Measurements from ENCODE around the gene SDK1.

The SDK1 gene

DNA sequence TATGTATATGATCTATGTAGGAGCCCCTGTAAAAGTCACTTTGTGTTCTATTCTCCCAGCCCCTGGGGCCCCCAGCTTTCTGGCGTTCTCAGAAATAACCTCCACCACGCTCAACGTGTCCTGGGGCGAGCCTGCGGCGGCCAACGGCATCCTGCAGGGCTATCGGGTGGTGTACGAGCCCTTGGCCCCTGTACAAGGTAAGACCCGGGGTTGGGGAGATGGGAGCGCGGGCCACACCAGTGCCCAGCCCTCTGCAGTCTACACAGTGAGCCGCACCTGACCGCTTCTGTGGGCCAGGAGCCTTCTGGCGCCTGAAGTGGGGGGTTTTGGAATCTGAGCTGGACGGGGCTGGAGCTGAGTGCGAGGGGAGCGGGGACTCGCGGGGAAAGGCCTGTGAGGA is 908.9 kb downstream of the SDK1 start:
- Histone ChIP-seq H3K4me1 (ENCODE audit: insufficient read depth, poor library complexity, severe bottlenecking) (no peaks in the 10 kb centered on the region), H3K4me3 (ENCODE audit: severe bottlenecking) (no peak overlapping the region), H3K27me3 (ENCODE audit: insufficient read depth, poor library complexity, severe bottlenecking) (no peaks in the 10 kb centered on the region), H3K27ac (ENCODE audit: poor library complexity, severe bottlenecking) (no peak overlapping the region), H3K9me3 (ENCODE audit: severe bottlenecking) (no peaks in the 10 kb centered on the region), H3K36me3 (ENCODE audit: low read depth) (no peaks in the 10 kb centered on the region)
- ATAC-seq (ENCODE audit: low read depth) (no peak), DNase-seq (ENCODE audit: low spot score) (no peak)
- TF ChIP-seq, protein P1, sequence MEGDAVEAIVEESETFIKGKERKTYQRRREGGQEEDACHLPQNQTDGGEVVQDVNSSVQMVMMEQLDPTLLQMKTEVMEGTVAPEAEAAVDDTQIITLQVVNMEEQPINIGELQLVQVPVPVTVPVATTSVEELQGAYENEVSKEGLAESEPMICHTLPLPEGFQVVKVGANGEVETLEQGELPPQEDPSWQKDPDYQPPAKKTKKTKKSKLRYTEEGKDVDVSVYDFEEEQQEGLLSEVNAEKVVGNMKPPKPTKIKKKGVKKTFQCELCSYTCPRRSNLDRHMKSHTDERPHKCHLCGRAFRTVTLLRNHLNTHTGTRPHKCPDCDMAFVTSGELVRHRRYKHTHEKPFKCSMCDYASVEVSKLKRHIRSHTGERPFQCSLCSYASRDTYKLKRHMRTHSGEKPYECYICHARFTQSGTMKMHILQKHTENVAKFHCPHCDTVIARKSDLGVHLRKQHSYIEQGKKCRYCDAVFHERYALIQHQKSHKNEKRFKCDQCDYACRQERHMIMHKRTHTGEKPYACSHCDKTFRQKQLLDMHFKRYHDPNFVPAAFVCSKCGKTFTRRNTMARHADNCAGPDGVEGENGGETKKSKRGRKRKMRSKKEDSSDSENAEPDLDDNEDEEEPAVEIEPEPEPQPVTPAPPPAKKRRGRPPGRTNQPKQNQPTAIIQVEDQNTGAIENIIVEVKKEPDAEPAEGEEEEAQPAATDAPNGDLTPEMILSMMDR (IDR thresholded peaks at IDR 0.05; ENCODE audit: poor library complexity, severe bottlenecking), result no peak

DNA sequence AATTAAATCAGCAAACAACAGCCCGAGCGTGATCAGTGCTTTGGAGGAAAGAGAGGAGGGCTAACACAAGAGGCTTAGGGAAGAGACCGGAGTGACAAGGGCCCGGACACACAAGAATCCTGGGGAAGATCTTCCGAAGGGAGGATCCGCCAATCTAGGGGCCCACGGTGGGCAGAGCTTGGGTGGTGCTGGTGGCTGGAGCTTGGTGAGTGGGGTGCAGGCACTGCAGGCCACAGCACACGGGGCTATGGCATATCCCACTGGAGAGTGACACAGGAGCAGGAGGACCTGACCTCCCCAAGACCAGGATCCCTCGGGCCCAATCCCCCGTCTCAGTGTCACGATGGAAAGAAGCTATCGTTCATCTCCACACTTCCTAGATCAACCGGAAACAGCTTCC is 909.8 kb downstream of the SDK1 start:
- no peaks in the 10 kb centered on the region for H3K36me3 ChIP-seq (ENCODE audit: low read depth)
- no peaks in the 10 kb centered on the region for H3K9me3 ChIP-seq (ENCODE audit: severe bottlenecking)
- H3K27ac ChIP-seq (ENCODE audit: poor library complexity, severe bottlenecking), result no peak overlapping the region
- no peaks in the 10 kb centered on the region for H3K27me3 ChIP-seq (ENCODE audit: insufficient read depth, poor library complexity, severe bottlenecking)
- ATAC-seq (ENCODE audit: low read depth) (no peak), DNase-seq (ENCODE audit: low spot score) (no peak)
- H3K4me3 ChIP-seq (ENCODE audit: severe bottlenecking), result no peak overlapping the region
- H3K4me1 ChIP-seq (ENCODE audit: insufficient read depth, poor library complexity, severe bottlenecking), result no peaks in the 10 kb centered on the region
- TF ChIP-seq, protein P1 (IDR thresholded peaks at IDR 0.05; ENCODE audit: poor library complexity, severe bottlenecking), result no peak

DNA sequence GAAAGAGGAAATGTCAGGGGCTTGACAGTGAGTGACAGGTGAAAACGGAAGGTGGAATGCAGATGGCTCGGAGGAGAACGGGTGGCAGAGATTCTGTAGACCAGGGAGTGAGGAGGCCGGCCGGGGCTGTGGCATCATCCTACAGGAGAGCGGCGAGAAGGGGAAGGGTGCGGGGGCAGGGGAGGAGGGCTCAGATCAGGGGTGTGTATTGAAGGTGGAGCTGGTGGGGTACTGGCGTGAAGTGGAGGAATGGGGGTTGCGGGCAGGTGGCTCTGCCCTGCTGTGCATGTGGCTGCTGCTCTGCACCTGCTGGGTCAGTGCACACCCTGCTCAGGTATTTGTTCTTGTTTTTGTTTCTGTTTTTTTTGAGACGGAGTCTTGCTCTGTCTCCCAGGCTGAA is 910.2 kb downstream of the SDK1 start:
- Histone ChIP-seq H3K9me3 (ENCODE audit: severe bottlenecking) (no peaks in the 10 kb centered on the region), H3K27me3 (ENCODE audit: insufficient read depth, poor library complexity, severe bottlenecking) (no peaks in the 10 kb centered on the region), H3K4me1 (ENCODE audit: insufficient read depth, poor library complexity, severe bottlenecking) (no peaks in the 10 kb centered on the region), H3K4me3 (ENCODE audit: severe bottlenecking) (no peak overlapping the region), H3K27ac (ENCODE audit: poor library complexity, severe bottlenecking) (no peak overlapping the region), H3K36me3 (ENCODE audit: low read depth) (no peaks in the 10 kb centered on the region)
- DNase-seq (ENCODE audit: low spot score) (no peak), ATAC-seq (ENCODE audit: low read depth) (no peak)
- TF ChIP-seq, protein P1 (IDR thresholded peaks at IDR 0.05; ENCODE audit: poor library complexity, severe bottlenecking), result no peak

DNA sequence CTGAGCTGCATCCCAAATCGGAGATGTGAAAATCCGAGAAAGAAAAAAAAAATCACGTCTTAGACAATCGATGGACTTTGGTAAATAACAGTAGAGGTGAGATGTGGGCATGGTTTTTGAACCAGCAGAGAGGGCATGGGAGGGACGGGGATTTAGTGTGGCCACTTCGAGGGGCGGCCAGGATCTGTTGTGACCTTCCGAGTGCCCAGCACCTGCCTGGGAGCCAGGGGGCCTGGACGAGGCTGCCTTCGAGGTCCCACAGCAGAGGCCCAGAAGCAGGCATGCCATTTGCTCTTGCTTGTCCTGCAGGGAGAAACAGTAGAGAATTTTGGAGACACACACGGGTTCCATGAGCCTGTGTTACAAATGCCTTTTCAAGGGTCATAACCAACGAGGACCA is 911.3 kb downstream of the SDK1 start:
- TF ChIP-seq, protein P1 (IDR thresholded peaks at IDR 0.05; ENCODE audit: poor library complexity, severe bottlenecking), result no peak
- no peaks in the 10 kb centered on the region for H3K9me3 ChIP-seq (ENCODE audit: severe bottlenecking)
- H3K36me3 ChIP-seq (ENCODE audit: low read depth), result no peaks in the 10 kb centered on the region
- no peak for ATAC-seq (ENCODE audit: low read depth)
- no peaks in the 10 kb centered on the region for H3K27me3 ChIP-seq (ENCODE audit: insufficient read depth, poor library complexity, severe bottlenecking)
- H3K27ac ChIP-seq (ENCODE audit: poor library complexity, severe bottlenecking), result no peak overlapping the region
- DNase-seq (ENCODE audit: low spot score), result no peak
- no peak overlapping the region for H3K4me3 ChIP-seq (ENCODE audit: severe bottlenecking)
- H3K4me1 ChIP-seq (ENCODE audit: insufficient read depth, poor library complexity, severe bottlenecking), result no peaks in the 10 kb centered on the region

DNA sequence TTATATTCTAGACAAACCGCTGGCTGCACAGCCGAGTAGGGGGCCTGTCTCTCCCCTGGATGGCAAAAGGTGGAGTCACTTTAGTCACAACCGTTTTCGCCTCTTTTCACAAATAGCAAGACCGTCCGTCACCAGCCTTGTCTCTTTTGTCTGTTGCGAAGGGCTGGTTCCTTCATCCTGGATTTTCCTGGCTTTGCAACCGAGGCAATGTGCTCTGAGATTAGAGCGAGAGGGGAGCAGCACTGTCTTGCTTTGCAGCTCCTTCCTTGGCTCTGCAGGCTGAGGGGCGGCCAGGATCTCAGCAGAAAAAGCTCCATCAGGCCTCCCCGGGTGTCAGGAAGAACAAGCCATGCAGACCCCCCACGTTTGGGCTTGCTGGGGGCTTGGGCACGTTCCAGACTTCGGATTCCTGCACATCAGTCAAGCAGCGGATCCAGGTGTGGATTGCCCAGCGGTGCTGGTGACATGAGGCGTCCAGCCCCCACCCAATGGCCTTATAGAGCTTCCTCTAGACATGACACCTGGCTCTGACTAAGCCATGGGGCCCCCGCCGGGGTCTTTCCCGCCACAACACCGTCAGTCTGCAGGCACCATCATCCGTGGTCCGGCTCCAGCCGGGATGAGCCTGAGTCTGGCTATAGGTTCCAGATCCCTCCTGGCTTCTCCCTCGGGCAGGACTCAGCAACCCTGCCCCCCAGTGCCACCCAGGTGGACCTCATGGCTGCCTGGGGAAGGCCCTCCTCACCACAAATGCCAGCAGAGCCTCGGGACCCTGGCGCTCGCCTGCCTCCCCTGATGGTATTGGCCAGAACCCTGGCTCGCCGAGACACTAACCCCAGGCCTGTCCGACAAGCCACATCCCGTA is 913.5 kb downstream of the SDK1 start:
- H3K9me3 ChIP-seq (ENCODE audit: severe bottlenecking), result no peaks in the 10 kb centered on the region
- H3K27me3 ChIP-seq (ENCODE audit: insufficient read depth, poor library complexity, severe bottlenecking), result no peaks in the 10 kb centered on the region
- H3K4me3 ChIP-seq (ENCODE audit: severe bottlenecking), result no peak overlapping the region
- no peaks in the 10 kb centered on the region for H3K4me1 ChIP-seq (ENCODE audit: insufficient read depth, poor library complexity, severe bottlenecking)
- no peaks in the 10 kb centered on the region for H3K36me3 ChIP-seq (ENCODE audit: low read depth)
- TF ChIP-seq, protein P1 (IDR thresholded peaks at IDR 0.05; ENCODE audit: poor library complexity, severe bottlenecking), result no peak
- no peak for ATAC-seq (ENCODE audit: low read depth)
- no peak overlapping the region for H3K27ac ChIP-seq (ENCODE audit: poor library complexity, severe bottlenecking)
- DNase-seq (ENCODE audit: low spot score), result no peak

Data from RWPE2 (cell line).